ENCODE data around the gene CDK5RAP2.
"Not testable (repeated sequence)": the region's sequence is repeated elsewhere in the genome, so short reads cannot be mapped to it uniquely, and the experiment has no call there.

The CDK5RAP2 gene

DNA sequence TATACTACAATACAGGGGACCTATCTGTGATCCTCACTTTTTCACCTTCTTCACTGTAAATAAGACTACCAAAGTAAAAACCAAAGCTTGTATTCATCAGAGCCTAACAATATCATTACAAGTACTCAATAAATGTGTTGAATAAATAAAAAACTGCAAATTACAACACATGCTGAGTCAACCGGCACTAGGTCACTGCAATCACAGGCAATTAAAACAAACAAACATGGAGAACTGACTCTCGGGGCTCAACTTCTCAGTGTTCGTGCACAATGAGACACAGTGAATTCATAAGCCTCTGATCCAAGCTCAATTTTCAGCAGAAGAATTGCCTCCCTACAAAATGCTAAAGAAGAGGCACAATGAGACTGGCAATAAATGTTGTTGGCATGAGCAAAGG, 69.2 kb downstream of the CDK5RAP2 start:
- TF ChIP-seq ZFX (IDR thresholded peaks at IDR 0.05), result no peak
- TF ChIP-seq, protein P1, sequence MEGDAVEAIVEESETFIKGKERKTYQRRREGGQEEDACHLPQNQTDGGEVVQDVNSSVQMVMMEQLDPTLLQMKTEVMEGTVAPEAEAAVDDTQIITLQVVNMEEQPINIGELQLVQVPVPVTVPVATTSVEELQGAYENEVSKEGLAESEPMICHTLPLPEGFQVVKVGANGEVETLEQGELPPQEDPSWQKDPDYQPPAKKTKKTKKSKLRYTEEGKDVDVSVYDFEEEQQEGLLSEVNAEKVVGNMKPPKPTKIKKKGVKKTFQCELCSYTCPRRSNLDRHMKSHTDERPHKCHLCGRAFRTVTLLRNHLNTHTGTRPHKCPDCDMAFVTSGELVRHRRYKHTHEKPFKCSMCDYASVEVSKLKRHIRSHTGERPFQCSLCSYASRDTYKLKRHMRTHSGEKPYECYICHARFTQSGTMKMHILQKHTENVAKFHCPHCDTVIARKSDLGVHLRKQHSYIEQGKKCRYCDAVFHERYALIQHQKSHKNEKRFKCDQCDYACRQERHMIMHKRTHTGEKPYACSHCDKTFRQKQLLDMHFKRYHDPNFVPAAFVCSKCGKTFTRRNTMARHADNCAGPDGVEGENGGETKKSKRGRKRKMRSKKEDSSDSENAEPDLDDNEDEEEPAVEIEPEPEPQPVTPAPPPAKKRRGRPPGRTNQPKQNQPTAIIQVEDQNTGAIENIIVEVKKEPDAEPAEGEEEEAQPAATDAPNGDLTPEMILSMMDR (conservative IDR thresholded peaks at IDR 0.05), result no peak
- H3K27ac ChIP-seq, result no peak overlapping the region

DNA sequence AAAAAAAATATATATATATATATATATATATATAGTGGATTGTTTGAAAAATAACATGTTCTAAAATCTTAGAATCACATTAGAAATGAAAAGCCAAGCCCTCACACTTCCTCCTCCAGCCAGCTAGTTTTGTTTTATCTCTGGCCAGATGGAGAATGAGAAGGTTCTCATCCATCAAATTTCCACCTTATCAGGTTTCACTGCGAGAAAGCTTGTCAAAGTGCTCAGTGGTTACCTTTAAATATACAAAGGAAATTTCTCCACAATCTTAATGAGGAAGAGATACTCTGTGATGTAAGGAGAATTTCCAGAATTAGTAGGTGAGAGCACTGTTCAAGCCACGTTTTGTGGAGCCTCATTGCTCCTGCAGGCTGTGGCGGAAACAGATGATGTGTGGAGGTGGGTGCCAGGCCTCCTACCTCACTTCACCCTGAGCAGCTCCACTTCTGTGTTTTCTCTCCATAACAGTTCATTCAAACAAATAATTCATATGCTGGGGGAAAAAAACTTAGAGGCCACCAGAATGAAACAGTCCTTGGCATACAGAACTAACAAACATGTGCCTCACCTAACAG, 71.9 kb downstream of the CDK5RAP2 start:
- H3K27ac ChIP-seq, result no peak overlapping the region
- TF ChIP-seq, protein P1 (conservative IDR thresholded peaks at IDR 0.05), result no peak
- TF ChIP-seq ZFX (IDR thresholded peaks at IDR 0.05), result no peak

DNA sequence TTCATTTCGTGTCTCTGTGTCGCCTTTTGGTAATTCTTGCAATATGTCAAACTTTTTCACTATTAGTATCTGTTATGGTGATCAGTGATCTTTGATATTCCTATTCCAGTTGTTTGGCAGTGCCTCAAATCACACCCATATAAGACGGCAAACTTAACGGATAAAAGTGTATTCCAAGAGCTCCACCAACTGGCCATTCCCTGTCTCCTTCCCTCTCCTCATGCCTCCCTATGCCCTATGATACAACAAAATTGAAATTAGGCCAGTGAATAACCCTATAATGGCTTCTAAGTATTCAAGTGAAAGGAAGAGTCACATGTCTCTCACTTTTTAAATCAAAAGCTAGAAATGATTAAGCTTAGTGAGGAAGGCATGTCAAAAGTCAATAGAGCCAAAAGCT, 74.8 kb downstream of the CDK5RAP2 start:
- TF ChIP-seq, protein P1 (conservative IDR thresholded peaks at IDR 0.05), result no peak; the same call in 1 of the 2 replicates
- no peak for TF ChIP-seq ZFX (IDR thresholded peaks at IDR 0.05)
- no peak overlapping the region for H3K27ac ChIP-seq

DNA sequence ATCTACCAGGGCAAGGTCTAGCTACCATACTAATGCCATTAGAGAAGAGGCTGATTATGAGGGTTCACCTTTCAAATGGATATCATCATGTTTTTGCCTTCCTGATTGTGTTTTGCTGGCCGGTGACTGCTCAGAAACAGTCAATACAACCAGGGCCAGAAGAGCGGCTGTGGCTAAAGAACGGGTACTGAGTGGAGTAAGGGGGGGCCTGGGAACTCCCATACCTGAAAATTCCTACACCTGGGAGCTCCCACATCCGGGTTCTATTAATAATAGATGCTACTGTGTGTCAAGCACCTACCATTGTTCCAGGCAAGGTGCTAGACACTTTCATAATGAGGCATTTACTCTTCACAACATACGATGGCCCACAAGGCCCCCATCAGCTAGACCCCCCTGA, 79.2 kb downstream of the CDK5RAP2 start:
- TF ChIP-seq, protein P1 (conservative IDR thresholded peaks at IDR 0.05), result no peak
- TF ChIP-seq ZFX (IDR thresholded peaks at IDR 0.05), result no peak
- no peak overlapping the region for H3K27ac ChIP-seq

DNA sequence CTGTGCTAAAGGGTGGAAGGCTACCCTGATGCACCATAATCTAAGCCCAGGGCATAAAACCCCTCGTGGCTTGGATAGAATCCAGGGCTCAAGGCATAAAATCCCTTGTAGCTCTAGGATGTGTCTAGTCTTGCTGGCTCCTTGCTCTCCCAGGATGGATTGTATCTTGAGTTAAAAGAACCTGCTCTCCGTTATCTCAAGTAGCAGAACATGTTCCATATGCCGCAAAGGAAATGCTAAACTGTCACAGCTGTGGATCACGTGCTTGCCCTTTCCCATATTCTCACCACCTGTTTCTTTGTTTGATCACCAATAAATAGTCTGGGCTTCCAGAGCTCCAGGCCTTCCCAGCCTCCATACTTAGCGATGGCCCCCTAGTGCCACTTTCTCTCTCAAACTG, 82.1 kb downstream of the CDK5RAP2 start:
- H3K27ac ChIP-seq, result not testable (repeated sequence)

DNA sequence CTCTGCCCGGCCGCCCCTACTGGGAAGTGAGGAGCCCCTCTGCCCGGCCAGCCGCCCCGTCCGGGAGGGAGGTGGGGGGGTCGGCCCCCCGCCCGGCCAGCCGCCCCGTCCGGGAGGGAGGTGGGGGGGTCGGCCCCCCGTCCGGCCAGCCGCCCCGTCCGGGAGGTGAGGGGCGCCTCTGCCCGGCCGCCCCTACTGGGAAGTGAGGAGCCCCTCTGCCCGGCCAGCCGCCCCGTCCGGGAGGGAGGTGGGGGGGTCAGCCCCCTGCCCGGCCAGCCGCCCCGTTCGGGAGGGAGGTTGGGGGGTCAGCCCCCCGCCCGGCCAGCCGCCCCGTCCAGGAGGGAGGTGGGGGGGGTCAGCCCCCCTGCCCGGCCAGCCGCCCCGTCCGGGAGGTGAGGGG, 83.5 kb downstream of the CDK5RAP2 start:
- H3K27ac ChIP-seq, result not testable (repeated sequence)

DNA sequence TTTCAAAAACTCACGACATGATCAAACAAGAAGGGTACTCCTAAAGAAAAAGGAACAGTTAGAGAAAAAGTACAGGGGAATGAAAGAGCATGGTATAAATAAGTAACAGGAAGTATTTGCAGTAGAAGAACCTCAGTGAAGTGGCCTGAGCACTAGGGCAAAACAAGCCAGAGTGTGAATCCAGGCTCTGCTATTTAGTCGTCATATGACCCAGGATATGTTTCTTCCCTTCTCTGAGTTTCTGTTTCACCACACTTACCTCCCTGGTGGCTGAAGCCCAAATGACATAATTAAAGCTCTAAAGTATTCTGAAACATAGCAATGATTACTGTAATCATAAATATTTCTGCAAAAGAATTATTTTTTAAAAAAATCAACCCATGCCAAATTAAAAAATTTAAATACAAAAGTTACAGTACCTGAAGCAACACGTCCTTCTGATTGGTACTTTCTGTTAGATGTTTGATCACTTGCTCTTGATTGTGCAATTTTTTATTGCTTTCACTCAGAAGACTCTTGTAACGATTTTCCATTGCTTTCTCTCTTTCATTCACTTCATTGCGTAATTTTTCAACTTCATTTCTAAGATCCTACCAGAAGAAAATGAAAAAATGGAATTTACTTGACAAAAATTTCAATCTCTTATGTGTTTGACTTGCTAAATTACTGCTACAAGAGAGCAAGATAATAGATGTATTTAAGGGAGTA, 88.9 kb downstream of the CDK5RAP2 start:
- H3K27ac ChIP-seq, result no peak overlapping the region

DNA sequence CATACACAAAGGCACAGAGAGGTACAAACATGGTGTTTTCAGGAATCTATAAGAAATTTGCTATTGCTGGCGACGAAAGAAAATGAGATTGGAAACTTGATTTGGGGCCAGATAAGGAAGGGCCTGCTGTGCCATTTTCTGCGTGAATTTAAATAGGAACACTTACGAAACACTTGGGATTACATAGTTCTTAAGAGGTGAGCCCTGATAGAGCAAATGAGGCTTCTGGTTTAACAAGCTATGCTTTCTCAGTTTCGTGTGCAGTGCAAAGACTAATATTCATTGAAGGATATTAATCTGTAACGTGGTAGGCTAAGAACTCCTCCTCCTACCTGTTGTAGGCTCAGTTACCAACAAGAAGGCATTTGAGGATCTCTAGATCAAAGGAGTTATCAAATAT, 93.1 kb downstream of the CDK5RAP2 start:
- no peak for TF ChIP-seq ZFX (IDR thresholded peaks at IDR 0.05)
- TF ChIP-seq, protein P1 (conservative IDR thresholded peaks at IDR 0.05), result no peak
- no peak overlapping the region for H3K27ac ChIP-seq

More for the DNA sequence above, 88.9 kb downstream of the CDK5RAP2 start:
- no peak for TF ChIP-seq ZFX (IDR thresholded peaks at IDR 0.05)

DNA sequence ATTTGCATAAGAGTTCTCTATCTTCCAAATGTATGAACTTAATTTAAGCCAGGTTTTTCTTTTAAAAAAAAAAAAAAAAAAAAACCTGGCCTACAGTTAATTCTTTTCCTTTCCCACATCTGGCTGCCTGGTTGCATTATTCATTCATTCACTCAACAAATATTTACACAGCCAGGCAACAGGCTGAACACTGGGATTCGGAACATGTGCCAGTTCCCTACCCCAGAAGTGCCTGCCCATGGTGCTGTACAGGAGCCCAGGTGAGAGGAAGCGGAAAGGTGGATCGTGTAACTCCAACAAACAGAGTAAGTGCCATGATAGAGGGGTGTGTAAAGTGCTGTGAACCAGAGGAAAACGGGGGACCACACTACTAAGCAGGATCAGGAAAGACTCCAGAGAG, 93.6 kb downstream of the CDK5RAP2 start:
- no peak for TF ChIP-seq ZFX (IDR thresholded peaks at IDR 0.05)
- TF ChIP-seq, protein P1 (conservative IDR thresholded peaks at IDR 0.05), result no peak
- no peak overlapping the region for H3K27ac ChIP-seq

Measured in C4-2B (cell line).